Sigmoid colon (tissue), 4 donors: Measurements from ENCODE around the gene CDK15.

Experiments
- CTCF ChIP-seq, 4 experiments: fragments of 450-650 bp in 3 of 4; fragments of 200-600 bp in 1 of 4; IDR thresholded peaks; one replicate each; pipeline ENCODE4 v1.5.1; 2016 to 2019; ENCODE audit warnings: antibody characterized with exemption in 4 of 4, mild to moderate bottlenecking in 3 of 4, moderate library complexity in 2 of 4
- EP300 ChIP-seq, 4 donors: sonication (generic); formaldehyde crosslinking; IDR thresholded peaks; one replicate each; pipeline ENCODE4 v1.6.1; 2017; ENCODE audit warnings: antibody characterized with exemption in 4 of 4
- POLR2A ChIP-seq, 2 donors: fragments of 450-650 bp; IDR thresholded peaks; one replicate each; pipeline ENCODE4 v1.6.1; 2016; ENCODE audit warnings: antibody characterized with exemption in 2 of 2, mild to moderate bottlenecking in 2 of 2, moderate library complexity in 2 of 2
- POLR2AphosphoS5 ChIP-seq, 4 donors: sonication (generic); formaldehyde crosslinking; IDR thresholded peaks; one replicate each; pipeline ENCODE4 v1.6.1; 2017; ENCODE audit warnings: antibody characterized with exemption in 4 of 4

- no peak for TF ChIP-seq EP300 (IDR thresholded peaks at IDR 0.05)
- peak; percentile 22 to 53 (median 52) for TF ChIP-seq CTCF (IDR thresholded peaks at IDR 0.05)
- TF ChIP-seq POLR2A (IDR thresholded peaks at IDR 0.05) = no peak
- no peak for TF ChIP-seq POLR2AphosphoS5 (IDR thresholded peaks at IDR 0.05)
Observed at GRCh38 chr2:201795607-201796477, 10.5 kb upstream of the CDK15 start.
